Neural cell (in vitro differentiated cells): ENCODE measurements around the gene RHOA. TPM values are rescaled to one million over a fixed set of nuclear protein-coding genes. Genes with fewer than 3 reads are reported as not detected.
A peak's percentile ranks its signal among the peaks of the same experiment; 100 is the strongest.

Experiments
- H2AFZ ChIP-seq: fragments of 200-600, 300-800 bp; sonication (generic), shearing (Covaris generic); 2 replicates; pipeline ENCODE4 v1.6.0; 2014; ENCODE audit warnings: low read depth, mild to moderate bottlenecking, antibody characterized with exemption, low read length, moderate library complexity
- H3F3A ChIP-seq: fragments of 200-600 bp; shearing (Covaris generic); 2 replicates; pipeline ENCODE4 v1.6.1; 2016; ENCODE audit warnings: mild to moderate bottlenecking, moderate library complexity, mixed read lengths, antibody characterized with exemption, low read length; ENCODE audit not compliant: insufficient read depth, poor library complexity, severe bottlenecking
- H3K27ac ChIP-seq: fragments of 200-600, 300-800 bp; sonication (generic), shearing (Covaris generic); 2 replicates; pipeline ENCODE4 v1.5.1; 2014; ENCODE audit warnings: mild to moderate bottlenecking, low read length, moderate library complexity
- H3K27me3 ChIP-seq: fragments of 300-800, 200-600 bp; sonication (generic), shearing (Covaris generic); 2 replicates; pipeline ENCODE4 v1.6.0; 2014; ENCODE audit warnings: mild to moderate bottlenecking, low read depth, low read length, moderate library complexity; ENCODE audit not compliant: insufficient read depth
- H3K36me3 ChIP-seq: fragments of 300-800, 200-600 bp; sonication (generic), shearing (Covaris generic); 2 replicates; pipeline ENCODE4 v1.5.1; 2014; ENCODE audit warnings: mild to moderate bottlenecking, antibody characterized with exemption, low read length, moderate library complexity; ENCODE audit not compliant: insufficient read depth
- H3K4me2 ChIP-seq: fragments of 300-800, 200-600 bp; sonication (generic), shearing (Covaris generic); 2 replicates; pipeline ENCODE4 v1.6.0; 2014; ENCODE audit warnings: mild to moderate bottlenecking, low read length
- H3K4me3 ChIP-seq: fragments of 300-800, 200-600 bp; sonication (generic), shearing (Covaris generic); 2 replicates; pipeline ENCODE4 v1.5.1; 2014; ENCODE audit warnings: mild to moderate bottlenecking, low read length, moderate library complexity
- H3K79me2 ChIP-seq: fragments of 200-600 bp; shearing (Covaris generic); replicated peaks from 2 replicates; pipeline ENCODE4 v1.6.0; 2014; ENCODE audit warnings: mild to moderate bottlenecking, low read length, moderate library complexity; ENCODE audit not compliant: insufficient read depth
- H3K9ac ChIP-seq: fragments of 300-800, 200-600 bp; sonication (generic), shearing (Covaris generic); 2 replicates; pipeline ENCODE4 v1.6.1; 2016; ENCODE audit warnings: mild to moderate bottlenecking, low read length, mixed read lengths
- H3K9me2 ChIP-seq: fragments of 200-600 bp; shearing (Covaris generic); 2 replicates; pipeline ENCODE4 v1.6.1; 2016; ENCODE audit warnings: mild to moderate bottlenecking, low read length, mixed read lengths; ENCODE audit not compliant: insufficient read depth
- H3K9me3 ChIP-seq: fragments of 200-600, 300-800 bp; sonication (generic), shearing (Covaris generic); 2 replicates; pipeline ENCODE4 v1.6.1; 2016; ENCODE audit warnings: mild to moderate bottlenecking, mixed run types, low read length, moderate library complexity, mixed read lengths
- H4K20me1 ChIP-seq: fragments of 200-600 bp; shearing (Covaris generic); 2 replicates; pipeline ENCODE4 v1.6.1; 2016; ENCODE audit warnings: mild to moderate bottlenecking, mixed run types; ENCODE audit not compliant: insufficient read depth
- CTCF ChIP-seq: fragments of 450-650 bp; IDR thresholded peaks from 2 replicates; pipeline ENCODE4 v1.5.1; 2014; ENCODE audit warnings: antibody characterized with exemption, mild to moderate bottlenecking, moderate library complexity; ENCODE audit not compliant: poor library complexity, severe bottlenecking
- EP300 ChIP-seq: fragments of 450-650 bp; conservative IDR thresholded peaks from 2 replicates; pipeline ENCODE4 v1.6.1; 2014; ENCODE audit warnings: antibody characterized with exemption, mild to moderate bottlenecking, moderate library complexity; ENCODE audit not compliant: poor library complexity, severe bottlenecking
- EZH2 ChIP-seq: fragments of 200-600, 300-800 bp; shearing (Covaris generic), sonication (generic); IDR thresholded peaks from 2 replicates; pipeline ENCODE4 v1.6.1; 2014; ENCODE audit warnings: antibody characterized with exemption, low read length, borderline replicate concordance, mild to moderate bottlenecking; ENCODE audit not compliant: insufficient read depth, poor library complexity, severe bottlenecking
- MXI1 ChIP-seq: fragments of 450-650 bp; conservative IDR thresholded peaks from 2 replicates; pipeline ENCODE4 v1.6.1; 2014; ENCODE audit warnings: antibody characterized with exemption, mild to moderate bottlenecking; ENCODE audit not compliant: poor library complexity, severe bottlenecking
- POLR2AphosphoS5 ChIP-seq: IDR thresholded peaks from 2 replicates; pipeline ENCODE4 v1.6.1; 2012
- RAD21 ChIP-seq: fragments of 450-650 bp; conservative IDR thresholded peaks from 2 replicates; pipeline ENCODE4 v1.6.1; 2014; ENCODE audit warnings: antibody characterized with exemption, mild to moderate bottlenecking, moderate library complexity
- SMC3 ChIP-seq: fragments of 450-650 bp; conservative IDR thresholded peaks from 2 replicates; pipeline ENCODE4 v1.6.1; 2014; ENCODE audit warnings: antibody characterized with exemption, mild to moderate bottlenecking, moderate library complexity; ENCODE audit not compliant: poor library complexity
- TAF1 ChIP-seq: IDR thresholded peaks from 2 replicates; pipeline ENCODE4 v1.6.1; 2012; ENCODE audit warnings: low read depth
- polyA minus RNA-seq: library from RNA; depleted of rRNA, polyadenylated mRNA; stranded (reverse); fragments of >200 nt; gene quantifications from 2 replicates; pipeline ENCODE4 v1.2.3, GENCODE V29; 2014
- polyA plus RNA-seq: library from polyadenylated mRNA; depleted of rRNA; stranded (reverse); fragments of >200 nt; gene quantifications from 2 replicates; pipeline ENCODE4 v1.2.3, GENCODE V29; 2014
- TF ChIP-seq, protein P1 (sequence below): IDR thresholded peaks from 2 replicates; pipeline ENCODE4 v1.6.1; 2012; ENCODE audit warnings: borderline replicate concordance

RHOA gene
- polyA plus RNA-seq (142 and 159 TPM in 2 replicates), polyA minus RNA-seq (140 and 153 TPM in 2 replicates)

DNA sequence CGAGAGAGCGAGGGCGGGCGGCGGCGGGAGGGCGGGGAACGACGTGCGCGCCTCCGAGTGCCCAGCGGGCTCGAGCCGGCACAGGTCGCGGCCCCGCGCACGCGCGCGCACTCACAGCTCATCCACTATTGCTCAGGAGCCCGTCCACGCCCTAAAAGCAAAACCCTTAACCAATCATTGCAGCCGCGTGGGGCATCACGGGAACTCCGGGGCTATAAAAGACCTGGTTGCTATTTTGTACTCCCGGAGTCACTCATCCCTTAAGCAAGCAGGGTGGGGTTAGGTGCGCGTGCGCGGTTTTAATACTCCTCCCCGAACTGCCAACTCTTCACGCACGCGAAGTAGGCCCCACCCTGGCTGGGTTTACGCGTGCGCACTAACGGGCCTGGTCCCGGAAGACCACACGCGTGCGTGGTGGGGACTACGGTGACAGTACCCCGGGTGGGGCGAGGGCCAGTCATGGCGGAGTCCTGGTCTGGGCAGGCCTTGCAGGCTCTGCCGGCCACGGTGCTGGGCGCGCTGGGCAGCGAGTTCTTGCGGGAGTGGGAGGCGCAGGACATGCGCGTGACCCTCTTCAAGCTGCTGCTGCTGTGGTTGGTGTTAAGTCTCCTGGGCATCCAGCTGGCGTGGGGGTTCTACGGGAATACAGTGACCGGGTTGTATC, at the start of gene RHOA, which contains the start of gene TCTA:
TSS of gene RHOA (minus strand) at position 9 of the 664 bp plus-strand sequence. CDS start 36,387 bp downstream, outside the sequence.
TSS of gene TCTA (plus strand) at position 456 of the 664 bp plus-strand sequence. CDS start at position 460, 4 bp downstream.
- Histone ChIP-seq H3K27ac (peak within 1 kb of the TSS; percentile 84), H4K20me1 (peaks cover 7% of the 10 kb centered on the region), H3K79me2 (peaks cover 43% of the 10 kb centered on the region), H3K27me3 (no peaks in the 10 kb centered on the region), H3K9ac (peak within 1 kb of the TSS; percentile 85), H3K9me2 (no peaks in the 10 kb centered on the region), H3F3A (no peaks in the 10 kb centered on the region), H3K36me3 (no peaks in the 10 kb centered on the region), H3K4me2 (peak within 1 kb of the TSS; percentile 75), H3K9me3 (no peaks in the 10 kb centered on the region), H2AFZ (peak within 1 kb of the TSS; percentile 78), H3K4me3 (peak within 1 kb of the TSS; percentile 73)
- peak; percentile 20 for TF ChIP-seq EP300
- TF ChIP-seq TAF1: no peak
- peak; percentile 77 for TF ChIP-seq MXI1
- TF ChIP-seq EZH2: no peak
- peak; percentile 90 for TF ChIP-seq POLR2AphosphoS5

DNA sequence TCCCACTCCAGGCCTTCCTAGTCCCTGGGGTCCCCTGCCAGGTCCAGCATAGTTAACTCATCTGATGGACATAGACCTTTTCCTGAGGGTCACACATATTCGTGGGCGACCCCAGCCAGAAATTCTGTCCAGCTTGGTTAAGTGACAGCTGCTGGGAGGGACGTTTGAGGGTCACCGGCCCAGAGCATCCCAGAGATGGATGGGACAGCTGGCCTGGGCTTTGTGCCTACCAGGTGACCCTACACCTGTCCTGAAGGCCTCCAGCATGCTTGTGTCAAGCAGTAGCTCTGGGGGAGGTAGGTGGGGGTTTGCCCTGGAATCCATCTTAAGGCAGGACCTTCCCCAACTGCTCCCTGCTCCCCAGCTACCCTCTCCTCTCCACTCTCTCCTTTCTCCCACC, 49.2 kb upstream of the RHOA start:
- H2AFZ ChIP-seq: no peak overlapping the region
- H3F3A ChIP-seq: no peaks in the 10 kb centered on the region
- H3K79me2 ChIP-seq: no peaks in the 10 kb centered on the region
- no peaks in the 10 kb centered on the region for H3K27me3 ChIP-seq
- no peaks in the 10 kb centered on the region for H3K9me3 ChIP-seq
- H3K36me3 ChIP-seq: no peaks in the 10 kb centered on the region
- no peak overlapping the region for H3K4me3 ChIP-seq
- no peaks in the 10 kb centered on the region for H4K20me1 ChIP-seq
- H3K4me2 ChIP-seq: no peak overlapping the region
- H3K9ac ChIP-seq: no peak overlapping the region
- H3K27ac ChIP-seq: no peak overlapping the region
- H3K9me2 ChIP-seq: no peaks in the 10 kb centered on the region
- TF ChIP-seq EP300: no peak
- no peak for TF ChIP-seq MXI1
- TF ChIP-seq RAD21: no peak
- TF ChIP-seq EZH2: no peak
- TF ChIP-seq SMC3: no peak
- TF ChIP-seq, protein P1, sequence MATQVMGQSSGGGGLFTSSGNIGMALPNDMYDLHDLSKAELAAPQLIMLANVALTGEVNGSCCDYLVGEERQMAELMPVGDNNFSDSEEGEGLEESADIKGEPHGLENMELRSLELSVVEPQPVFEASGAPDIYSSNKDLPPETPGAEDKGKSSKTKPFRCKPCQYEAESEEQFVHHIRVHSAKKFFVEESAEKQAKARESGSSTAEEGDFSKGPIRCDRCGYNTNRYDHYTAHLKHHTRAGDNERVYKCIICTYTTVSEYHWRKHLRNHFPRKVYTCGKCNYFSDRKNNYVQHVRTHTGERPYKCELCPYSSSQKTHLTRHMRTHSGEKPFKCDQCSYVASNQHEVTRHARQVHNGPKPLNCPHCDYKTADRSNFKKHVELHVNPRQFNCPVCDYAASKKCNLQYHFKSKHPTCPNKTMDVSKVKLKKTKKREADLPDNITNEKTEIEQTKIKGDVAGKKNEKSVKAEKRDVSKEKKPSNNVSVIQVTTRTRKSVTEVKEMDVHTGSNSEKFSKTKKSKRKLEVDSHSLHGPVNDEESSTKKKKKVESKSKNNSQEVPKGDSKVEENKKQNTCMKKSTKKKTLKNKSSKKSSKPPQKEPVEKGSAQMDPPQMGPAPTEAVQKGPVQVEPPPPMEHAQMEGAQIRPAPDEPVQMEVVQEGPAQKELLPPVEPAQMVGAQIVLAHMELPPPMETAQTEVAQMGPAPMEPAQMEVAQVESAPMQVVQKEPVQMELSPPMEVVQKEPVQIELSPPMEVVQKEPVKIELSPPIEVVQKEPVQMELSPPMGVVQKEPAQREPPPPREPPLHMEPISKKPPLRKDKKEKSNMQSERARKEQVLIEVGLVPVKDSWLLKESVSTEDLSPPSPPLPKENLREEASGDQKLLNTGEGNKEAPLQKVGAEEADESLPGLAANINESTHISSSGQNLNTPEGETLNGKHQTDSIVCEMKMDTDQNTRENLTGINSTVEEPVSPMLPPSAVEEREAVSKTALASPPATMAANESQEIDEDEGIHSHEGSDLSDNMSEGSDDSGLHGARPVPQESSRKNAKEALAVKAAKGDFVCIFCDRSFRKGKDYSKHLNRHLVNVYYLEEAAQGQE: no peak
- TF ChIP-seq TAF1: no peak
- no peak for TF ChIP-seq CTCF
- no peak for TF ChIP-seq POLR2AphosphoS5
